HG03108 (cell line): ENCODE data around the gene PHACTR3.

Experiments
- ATAC-seq: cut with Tn5 transposase; IDR thresholded peaks from one replicate; pipeline ENCODE4 v1.9.1; 2021; ENCODE audit warnings: moderate library complexity; ENCODE audit not compliant: unreplicated experiment

Gene PHACTR3

GRCh38 chr20:59573837-59574236 is 30.5 kb upstream of the PHACTR3 start:
- ATAC-seq = no peak

GRCh38 chr20:59574308-59574707 is 30.0 kb upstream of the PHACTR3 start:
- ATAC-seq = no peak

GRCh38 chr20:59575216-59575615 is 29.1 kb upstream of the PHACTR3 start:
- no peak for ATAC-seq

- no peak for ATAC-seq
These were observed 28.7 kb upstream of the PHACTR3 start for GRCh38 chr20:59575653-59576052.

GRCh38 chr20:59576216-59576953 is 28.0 kb upstream of the PHACTR3 start:
- no peak for ATAC-seq

GRCh38 chr20:59577037-59577808 is 27.1 kb upstream of the PHACTR3 start:
- no peak for ATAC-seq

- no peak for ATAC-seq
These were observed 26.4 kb upstream of the PHACTR3 start for GRCh38 chr20:59577809-59578435.

- no peak for ATAC-seq
These were observed 25.6 kb upstream of the PHACTR3 start for GRCh38 chr20:59578436-59579403.

- ATAC-seq = no peak
These were observed 24.8 kb upstream of the PHACTR3 start for GRCh38 chr20:59579404-59580145.

- no peak for ATAC-seq
These were observed 24.0 kb upstream of the PHACTR3 start for GRCh38 chr20:59580146-59580946.

GRCh38 chr20:59580991-59581401 is 23.3 kb upstream of the PHACTR3 start:
- ATAC-seq = no peak

- no peak for ATAC-seq
These were observed 22.2 kb upstream of the PHACTR3 start for GRCh38 chr20:59581993-59582679.

- no peak for ATAC-seq
These were observed 20.7 kb upstream of the PHACTR3 start for GRCh38 chr20:59583428-59584277.

GRCh38 chr20:59584278-59584925 is 19.9 kb upstream of the PHACTR3 start:
- no peak for ATAC-seq

- ATAC-seq = no peak
These were observed 18.5 kb upstream of the PHACTR3 start for GRCh38 chr20:59585714-59586409.

GRCh38 chr20:59586613-59587012 is 17.7 kb upstream of the PHACTR3 start:
- no peak for ATAC-seq

GRCh38 chr20:59587570-59587969 is 16.8 kb upstream of the PHACTR3 start:
- ATAC-seq = no peak
